ENCODE measurements around the gene NUP50. TPM values are rescaled to one million over a fixed set of nuclear protein-coding genes. Genes with fewer than 3 reads are reported as not detected.

Gene NUP50
- total RNA-seq, 1 experiment from 2014 or later: 70.9 TPM

DNA sequence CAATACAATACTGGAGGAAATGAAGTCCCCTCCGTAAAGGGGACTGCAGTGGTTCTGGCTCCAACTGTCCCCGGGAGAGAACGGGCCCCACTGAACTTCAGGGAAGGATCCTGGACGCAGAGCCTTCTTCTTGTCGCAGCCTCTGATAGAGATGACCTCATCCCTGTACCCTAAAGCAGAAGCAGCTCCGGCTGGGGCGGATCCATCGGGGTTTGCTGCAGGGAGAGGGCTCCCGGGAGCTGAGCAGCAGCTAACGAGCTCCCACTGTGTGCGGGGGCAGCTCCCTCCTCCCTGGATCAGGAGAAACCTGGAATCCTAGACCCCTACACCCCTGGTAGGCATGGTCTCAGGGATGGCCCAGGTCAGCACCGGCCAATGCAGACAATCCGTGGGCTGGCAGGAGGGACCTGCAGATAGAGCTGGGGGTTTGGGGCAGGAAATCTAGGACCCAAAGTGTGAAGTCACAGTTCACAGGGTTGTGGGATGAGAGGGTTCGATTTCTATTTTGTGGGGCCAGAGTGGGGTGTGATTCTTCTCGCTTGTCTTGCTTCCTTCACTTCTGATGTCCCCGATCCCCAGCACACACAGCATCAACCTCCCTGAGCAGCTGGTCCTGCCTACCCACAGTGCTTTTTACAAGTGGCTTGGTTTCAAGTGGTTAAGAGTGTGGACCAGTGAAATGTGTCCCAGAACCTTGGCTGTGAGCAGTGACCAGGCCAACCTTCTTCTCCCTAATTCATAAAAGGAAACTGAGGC, 64.1 kb downstream of the NUP50 start:
- DNase-seq (ENCODE audit: low spot score): no peak

DNA sequence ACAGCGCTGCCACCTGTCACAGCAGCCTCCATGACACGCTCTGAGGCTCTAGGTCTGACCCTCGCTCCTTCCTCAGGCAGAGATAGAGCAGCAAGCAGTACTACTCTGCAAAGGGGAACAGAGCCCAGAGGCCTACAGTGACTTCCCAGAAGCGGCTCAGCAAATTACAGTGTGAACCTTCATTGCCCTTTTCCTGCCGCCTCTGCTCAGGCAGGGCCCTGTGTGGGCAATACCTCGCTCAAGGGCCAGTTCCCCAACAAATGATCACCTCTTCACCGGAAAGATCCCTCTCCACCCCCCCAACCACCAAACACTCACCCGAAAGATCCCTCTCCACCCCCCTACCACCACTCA, 64.7 kb downstream of the NUP50 start:
- DNase-seq (ENCODE audit: low spot score): no peak

DNA sequence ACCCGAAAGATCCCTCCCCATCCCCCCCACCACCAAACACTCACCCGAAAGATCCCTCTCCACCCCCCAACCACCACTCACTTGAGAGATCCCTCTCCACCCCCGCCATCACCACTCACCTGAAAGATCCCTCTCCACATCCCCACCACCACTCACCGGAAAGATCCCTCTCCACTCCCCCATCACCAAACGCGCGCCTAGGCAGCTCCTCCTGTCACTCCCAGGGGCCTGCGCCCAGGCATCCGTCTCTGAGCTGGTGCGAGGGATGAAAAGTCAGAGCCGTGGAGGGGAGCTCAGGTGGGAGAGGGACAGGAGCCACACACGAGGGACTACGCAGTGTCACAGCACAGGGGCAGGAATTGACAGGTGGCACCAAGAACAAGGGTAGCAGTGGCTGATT, 65.5 kb downstream of the NUP50 start:
- no peak for DNase-seq (ENCODE audit: low spot score)

GRCh38 chr22:45230026-45230721, 66.4 kb downstream of the NUP50 start:
- DNase-seq (ENCODE audit: low spot score): no peak

DNA sequence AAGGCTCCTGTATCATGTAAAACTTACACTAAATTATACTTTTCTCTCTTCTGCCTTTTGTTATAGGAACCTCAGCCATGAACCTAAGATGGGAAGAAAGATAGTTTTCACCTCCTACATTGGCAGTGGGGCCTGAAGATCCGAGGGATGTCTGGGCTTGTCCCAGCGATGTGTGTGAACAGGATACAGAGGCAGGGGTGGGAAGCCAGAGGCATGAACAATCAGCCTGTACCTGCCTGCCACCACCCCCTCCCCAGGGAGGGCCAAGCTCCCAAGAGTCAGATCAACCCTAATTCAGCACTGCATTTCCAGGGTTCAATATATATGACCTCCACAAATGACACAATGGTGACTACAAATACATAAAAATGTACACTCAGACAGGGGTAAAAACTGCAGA, 67.6 kb downstream of the NUP50 start:
- no peak for DNase-seq (ENCODE audit: low spot score)

- DNase-seq (ENCODE audit: low spot score): no peak
These were observed 69.7 kb downstream of the NUP50 start for GRCh38 chr22:45233386-45233785.

GRCh38 chr22:45233827-45234226, 70.1 kb downstream of the NUP50 start:
- no peak for DNase-seq (ENCODE audit: low spot score)

- DNase-seq (ENCODE audit: low spot score): no peak
These were observed 71.5 kb downstream of the NUP50 start for GRCh38 chr22:45235101-45235777.

DNA sequence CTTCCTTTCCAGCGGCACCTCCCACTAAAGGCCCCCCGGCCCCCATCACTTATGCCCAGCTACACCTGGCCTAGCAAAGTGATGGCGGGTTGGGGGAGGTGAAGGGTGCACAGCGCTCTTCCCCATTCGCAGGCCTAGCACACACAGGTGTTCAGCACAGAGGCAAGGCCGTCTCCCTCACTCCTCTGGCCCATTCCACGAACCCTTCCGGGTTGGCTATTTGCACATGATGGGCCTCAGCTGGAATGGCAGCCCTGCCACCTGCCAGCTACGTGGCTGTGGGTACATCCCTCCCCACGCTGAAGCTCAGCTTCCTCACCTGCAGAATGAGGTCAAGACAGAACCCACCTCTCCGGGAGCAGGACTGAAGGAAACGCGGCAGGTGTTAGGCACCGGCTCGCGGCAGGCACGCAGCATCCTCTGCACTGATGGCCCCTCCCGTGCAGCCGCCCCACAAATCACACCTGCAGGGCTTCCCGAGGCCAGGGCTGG, 72.2 kb downstream of the NUP50 start:
- DNase-seq (ENCODE audit: low spot score): no peak

DNA sequence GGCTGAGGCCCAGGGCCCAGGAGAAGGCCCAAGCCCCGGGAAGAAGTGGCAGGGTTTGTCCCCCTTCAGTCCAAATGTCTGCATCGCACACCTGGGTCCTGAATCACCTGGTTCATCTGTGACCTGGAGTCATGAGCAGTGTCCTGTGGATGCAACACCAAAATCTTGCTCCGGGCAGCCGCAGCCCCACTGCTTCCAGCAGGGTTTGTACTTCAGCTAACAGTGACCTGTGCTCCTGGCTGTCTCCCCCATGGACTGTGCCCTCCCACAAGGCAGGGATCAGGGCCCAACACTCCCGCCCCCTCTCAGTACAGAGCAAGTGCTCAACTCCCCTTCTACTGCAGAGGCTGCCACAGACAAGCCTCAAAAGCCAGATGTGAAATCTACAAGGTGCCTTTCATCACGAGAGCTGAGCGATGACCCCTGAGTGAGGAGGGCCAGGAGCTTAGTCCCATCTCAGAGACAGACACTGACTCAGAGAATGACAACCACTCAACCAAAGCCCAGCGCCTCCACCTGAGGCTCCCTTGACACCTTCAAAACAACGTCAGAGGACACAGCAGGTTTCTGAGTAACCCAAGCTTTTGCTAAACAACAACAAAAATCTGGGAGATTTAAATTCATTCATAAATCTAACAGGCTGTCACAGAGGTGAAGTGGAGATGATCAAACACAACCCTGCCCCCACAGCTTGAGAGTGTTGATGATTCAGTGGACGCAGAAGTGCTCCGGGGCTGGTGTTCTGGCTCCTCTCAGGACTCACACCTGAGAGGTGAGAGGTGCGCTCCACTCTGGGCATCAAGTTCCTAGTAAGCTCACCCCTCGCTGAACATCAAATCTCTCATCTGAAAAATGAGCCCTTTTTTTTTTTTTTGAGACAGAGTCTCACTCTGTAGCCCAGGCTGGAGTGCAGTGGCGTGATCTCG, 73.6 kb downstream of the NUP50 start:
- no peak for DNase-seq (ENCODE audit: low spot score)

Small RNA genes lying within 50 kb of the gene (small RNA-seq; reads per million reads assigned to genes)
- gene MIR1249: not detected

Other genes starting within 250 kb of the NUP50 start
- gene PHF21B, start 153.9 kb upstream of the NUP50 start, total RNA-seq (2014; rRNA removed; shearing (Covaris generic)): not detected in 2 replicates
- 43.2 and 49.0 TPM in 2 replicates for gene KIAA0930, start 77.0 kb downstream of the NUP50 start, total RNA-seq (2014; rRNA removed; shearing (Covaris generic))
- gene UPK3A, start 121.0 kb downstream of the NUP50 start, total RNA-seq (2014; rRNA removed; shearing (Covaris generic)): 4.7 and 6.0 TPM in 2 replicates
- 31.0 and 45.4 TPM in 2 replicates for gene FAM118A, start 146.0 kb downstream of the NUP50 start, total RNA-seq (2014; rRNA removed; shearing (Covaris generic))
- gene SMC1B, start 249.7 kb downstream of the NUP50 start, total RNA-seq (2014; rRNA removed; shearing (Covaris generic)): not detected in 2 replicates
- 3.5 and 6.4 TPM in 2 replicates for gene RIBC2, start 249.8 kb downstream of the NUP50 start, total RNA-seq (2014; rRNA removed; shearing (Covaris generic))